Brain pericyte (primary cell): Measurements from ENCODE around the gene MVD.

Experiments used
- DNase-seq: peaks from one replicate; pipeline ENCODE4 v3.0.0-alpha.2; 2012; ENCODE audit warnings: low read depth, low spot score

The MVD gene

GRCh38 chr16:88697116-88697830 lies 34.4 kb upstream of the MVD start:
- DNase-seq, result no peak

- DNase-seq, result no peak
Observed at GRCh38 chr16:88696441-88696840, 33.5 kb upstream of the MVD start.

- no peak for DNase-seq
Observed at GRCh38 chr16:88695753-88696152, 32.9 kb upstream of the MVD start.

GRCh38 chr16:88695218-88695617 lies 32.3 kb upstream of the MVD start:
- DNase-seq, result no peak

GRCh38 chr16:88694221-88695087 lies 31.6 kb upstream of the MVD start:
- DNase-seq, result no peak

GRCh38 chr16:88693420-88694177 lies 30.7 kb upstream of the MVD start:
- DNase-seq, result no peak

- DNase-seq, result no peak
Observed at GRCh38 chr16:88692861-88693260, 30.0 kb upstream of the MVD start.

GRCh38 chr16:88691924-88692560 lies 29.2 kb upstream of the MVD start:
- DNase-seq, result no peak

- no peak for DNase-seq
Observed at GRCh38 chr16:88691129-88691813, 28.4 kb upstream of the MVD start.

GRCh38 chr16:88690341-88691128 lies 27.6 kb upstream of the MVD start:
- no peak for DNase-seq

GRCh38 chr16:88688013-88688778 lies 25.3 kb upstream of the MVD start:
- DNase-seq, result no peak

GRCh38 chr16:88687676-88688012 lies 24.8 kb upstream of the MVD start:
- no peak for DNase-seq

GRCh38 chr16:88687254-88687576 lies 24.3 kb upstream of the MVD start:
- no peak for DNase-seq

GRCh38 chr16:88686439-88687253 lies 23.8 kb upstream of the MVD start, which contains the start of gene SNAI3:
Gene SNAI3 (minus strand): TSS chr16:88686507. CDS start chr16:88686406, 101 bp downstream.
- DNase-seq, result no peak

GRCh38 chr16:88686062-88686438 lies 23.2 kb upstream of the MVD start:
- no peak for DNase-seq

- DNase-seq, result no peak
Observed at GRCh38 chr16:88685156-88686061, 22.5 kb upstream of the MVD start.

- DNase-seq, result no peak
Observed at GRCh38 chr16:88684569-88685155, 21.8 kb upstream of the MVD start.
